ENCODE results near the gene IFT80. TPM values are rescaled to one million over a fixed set of nuclear protein-coding genes. Genes with fewer than 3 reads are reported as not detected.
A peak's percentile ranks its signal among the peaks of the same experiment; 100 is the strongest.

Gene IFT80
- total and polyA plus RNA-seq, 2 experiments from 2014 or later: 13.5 to 43.3 TPM

DNA sequence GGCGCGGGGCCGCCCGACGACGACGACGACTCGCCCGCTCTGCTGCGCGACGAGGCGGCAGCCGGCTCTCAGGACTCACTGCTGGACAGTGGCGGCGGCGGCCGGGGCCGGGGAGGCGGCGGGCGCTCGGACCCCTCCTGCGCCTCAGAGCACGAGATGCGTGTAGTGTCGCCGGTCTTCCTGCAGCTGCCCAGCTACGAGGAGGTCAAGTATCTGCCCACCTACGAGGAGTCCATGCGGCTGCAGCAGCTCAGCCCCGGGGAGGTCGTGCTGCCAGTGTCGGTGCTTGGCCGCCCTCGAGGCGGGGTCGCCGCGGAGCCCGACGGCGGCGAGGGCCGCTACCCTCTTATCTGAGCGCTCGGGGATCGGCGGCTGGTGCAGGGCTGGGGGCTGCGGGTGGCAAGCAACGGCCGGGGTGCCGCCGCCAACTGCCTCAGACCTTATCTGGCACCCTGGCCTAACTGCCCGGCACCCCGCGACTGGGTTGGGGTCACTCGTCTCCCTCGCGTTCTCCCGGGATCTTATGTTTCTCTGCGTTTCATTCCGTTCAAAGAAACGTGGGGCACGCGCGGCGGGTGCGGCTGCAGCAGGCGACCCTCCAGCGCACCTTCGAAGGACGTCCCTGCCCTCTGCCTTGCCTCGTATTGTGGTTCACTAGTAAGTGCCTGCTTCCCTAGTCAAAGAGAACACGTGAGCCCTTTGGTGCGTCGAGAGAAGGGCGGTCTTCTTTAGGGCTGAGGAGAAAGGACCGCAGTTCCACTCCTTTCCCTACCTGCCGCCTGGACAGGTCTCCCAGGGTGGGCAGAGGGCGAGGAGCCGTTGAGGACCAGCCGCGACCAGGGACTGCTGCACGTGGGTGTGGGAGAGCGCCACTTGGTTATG, 172.8 kb downstream of the IFT80 start:
- Histone ChIP-seq H3K9me2 (replicated peaks; ENCODE audit: insufficient read depth) (no peaks in the 10 kb centered on the region), H3K79me2 (no peaks in the 10 kb centered on the region), H3K27me3 (peaks cover 76% of the 10 kb centered on the region), H3K4me2 (peak overlapping the region; percentile 98), H3K4me1 (ENCODE audit: insufficient read depth) (peaks cover 9% of the 10 kb centered on the region), H3K4me3 (no peak overlapping the region), H4K20me1 (ENCODE audit: insufficient read depth, poor library complexity, severe bottlenecking) (no peaks in the 10 kb centered on the region), H3K27ac (no peak overlapping the region), H3K36me3 (replicated peaks; ENCODE audit: insufficient read depth, low read depth) (no peaks in the 10 kb centered on the region), H3K9me3 (ENCODE audit: low read depth) (no peaks in the 10 kb centered on the region), H2AFZ (peak overlapping the region; percentile 24)
- DNase-seq (ENCODE audit: low spot score): peak; percentile 34
- WGBS (ENCODE audit: low lambda C conversion rate, missing lambda C conversion rate): 5% methylated on average over 72 of the region's 87 CpGs
- peak; percentile 10 for TF ChIP-seq EZH2phosphoT487 (IDR thresholded peaks at IDR 0.05; ENCODE audit: low read depth, severe bottlenecking, unreplicated experiment)
- TF ChIP-seq EZH2 (IDR thresholded peaks at IDR 0.05; ENCODE audit: borderline replicate concordance): peak; percentile 66
- TF ChIP-seq, protein P1, sequence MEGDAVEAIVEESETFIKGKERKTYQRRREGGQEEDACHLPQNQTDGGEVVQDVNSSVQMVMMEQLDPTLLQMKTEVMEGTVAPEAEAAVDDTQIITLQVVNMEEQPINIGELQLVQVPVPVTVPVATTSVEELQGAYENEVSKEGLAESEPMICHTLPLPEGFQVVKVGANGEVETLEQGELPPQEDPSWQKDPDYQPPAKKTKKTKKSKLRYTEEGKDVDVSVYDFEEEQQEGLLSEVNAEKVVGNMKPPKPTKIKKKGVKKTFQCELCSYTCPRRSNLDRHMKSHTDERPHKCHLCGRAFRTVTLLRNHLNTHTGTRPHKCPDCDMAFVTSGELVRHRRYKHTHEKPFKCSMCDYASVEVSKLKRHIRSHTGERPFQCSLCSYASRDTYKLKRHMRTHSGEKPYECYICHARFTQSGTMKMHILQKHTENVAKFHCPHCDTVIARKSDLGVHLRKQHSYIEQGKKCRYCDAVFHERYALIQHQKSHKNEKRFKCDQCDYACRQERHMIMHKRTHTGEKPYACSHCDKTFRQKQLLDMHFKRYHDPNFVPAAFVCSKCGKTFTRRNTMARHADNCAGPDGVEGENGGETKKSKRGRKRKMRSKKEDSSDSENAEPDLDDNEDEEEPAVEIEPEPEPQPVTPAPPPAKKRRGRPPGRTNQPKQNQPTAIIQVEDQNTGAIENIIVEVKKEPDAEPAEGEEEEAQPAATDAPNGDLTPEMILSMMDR (IDR thresholded peaks at IDR 0.05; ENCODE audit: poor library complexity): no peak

DNA sequence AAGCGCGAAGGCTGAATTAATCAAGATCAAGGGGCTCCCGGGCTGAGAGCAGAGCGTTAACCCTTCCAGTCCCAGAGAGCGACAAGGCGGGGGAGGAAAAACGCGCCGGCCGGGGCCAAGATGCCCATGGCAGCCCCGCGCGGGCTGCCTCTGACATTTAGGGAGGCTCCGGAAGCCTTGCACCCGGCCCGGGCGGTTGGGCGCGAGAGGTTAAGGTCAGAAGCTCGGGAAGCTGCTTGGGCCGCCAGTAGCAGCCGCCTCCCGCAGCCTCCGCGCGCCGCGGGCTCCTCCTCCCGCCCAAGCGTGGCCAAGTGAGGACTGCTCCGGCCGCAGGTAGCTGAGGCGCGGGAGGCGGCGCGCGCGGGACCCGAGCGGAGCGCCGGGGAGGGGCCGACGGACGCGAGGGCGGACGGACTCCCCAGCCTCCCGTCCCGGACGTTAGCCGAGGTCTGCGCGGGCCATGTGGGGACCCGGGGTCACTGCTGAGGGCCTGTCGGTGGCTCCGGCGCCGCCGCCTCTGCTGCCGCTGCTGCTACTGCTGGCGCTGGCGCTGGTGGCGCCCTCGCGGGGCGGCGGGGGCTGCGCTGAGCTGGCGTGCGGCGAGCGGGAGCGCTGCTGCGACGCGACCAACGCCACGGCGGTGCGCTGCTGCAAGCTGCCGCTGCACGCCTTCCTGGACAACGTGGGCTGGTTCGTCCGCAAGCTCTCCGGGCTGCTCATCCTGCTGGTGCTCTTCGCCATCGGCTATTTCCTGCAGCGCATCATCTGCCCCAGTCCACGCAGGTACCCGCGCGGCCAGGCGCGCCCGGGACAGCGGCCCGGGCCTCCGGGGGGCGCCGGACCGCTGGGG, 173.6 kb downstream of the IFT80 start, which contains the start of gene C3orf80:
C3orf80 (plus strand) TSS at position 247 of the 850 bp plus-strand sequence; CDS start at position 461, 214 bp downstream.
- H3K27me3 ChIP-seq: peaks cover 76% of the 10 kb centered on the region
- H3K4me2 ChIP-seq: peak within 1 kb of the TSS; percentile 98
- no peaks in the 10 kb centered on the region for H3K36me3 ChIP-seq (replicated peaks; ENCODE audit: insufficient read depth, low read depth)
- no peaks in the 10 kb centered on the region for H4K20me1 ChIP-seq (ENCODE audit: insufficient read depth, poor library complexity, severe bottlenecking)
- peak within 1 kb of the TSS; percentile 62 for H3K4me3 ChIP-seq
- H2AFZ ChIP-seq: peak within 1 kb of the TSS; percentile 50
- DNase-seq (ENCODE audit: low spot score): peak; percentile 69
- TF ChIP-seq EZH2 (IDR thresholded peaks at IDR 0.05; ENCODE audit: borderline replicate concordance) (peak; percentile 80), EZH2phosphoT487 (IDR thresholded peaks at IDR 0.05; ENCODE audit: low read depth, severe bottlenecking, unreplicated experiment) (no peak)
- TF ChIP-seq, protein P1 (IDR thresholded peaks at IDR 0.05; ENCODE audit: poor library complexity): peak; percentile 15
- peaks cover 9% of the 10 kb centered on the region for H3K4me1 ChIP-seq (ENCODE audit: insufficient read depth)
- H3K79me2 ChIP-seq: no peaks in the 10 kb centered on the region
- no peak within 1 kb of the TSS for H3K27ac ChIP-seq
- WGBS (ENCODE audit: low lambda C conversion rate, missing lambda C conversion rate): under 1% methylated on average over 74 of the region's 104 CpGs
- no peaks in the 10 kb centered on the region for H3K9me2 ChIP-seq (replicated peaks; ENCODE audit: insufficient read depth)
- no peaks in the 10 kb centered on the region for H3K9me3 ChIP-seq (ENCODE audit: low read depth)

DNA sequence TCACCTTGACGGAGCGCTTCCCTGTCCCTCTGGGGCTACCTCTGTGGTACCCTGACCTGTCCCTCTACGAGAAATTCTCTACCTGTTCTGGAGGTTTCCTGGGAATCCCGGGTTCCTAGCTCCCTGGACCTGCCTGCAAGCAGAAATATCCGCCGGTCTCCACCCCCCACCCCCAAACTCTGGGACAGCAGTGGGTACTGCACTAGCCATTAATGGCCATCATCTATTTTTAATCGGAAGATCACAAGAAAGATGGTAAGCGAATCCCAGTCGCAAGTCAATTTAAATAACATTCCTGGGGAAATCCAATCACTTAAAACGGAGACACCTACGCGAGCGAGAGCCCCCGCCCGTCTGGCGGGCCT, 174.2 kb downstream of the IFT80 start:
- WGBS (ENCODE audit: low lambda C conversion rate, missing lambda C conversion rate): 2% methylated on average over 16 of the region's 16 CpGs
- peak overlapping the region; percentile 50 for H2AFZ ChIP-seq

More for the DNA sequence above, 174.2 kb downstream of the IFT80 start:
- Histone ChIP-seq H3K9me2 (replicated peaks; ENCODE audit: insufficient read depth) (no peaks in the 10 kb centered on the region), H3K27me3 (peaks cover 76% of the 10 kb centered on the region), H3K4me2 (peak overlapping the region; percentile 98), H3K9me3 (ENCODE audit: low read depth) (no peaks in the 10 kb centered on the region), H3K4me1 (ENCODE audit: insufficient read depth) (peaks cover 9% of the 10 kb centered on the region), H3K79me2 (no peaks in the 10 kb centered on the region), H4K20me1 (ENCODE audit: insufficient read depth, poor library complexity, severe bottlenecking) (no peaks in the 10 kb centered on the region), H3K27ac (no peak overlapping the region), H3K36me3 (replicated peaks; ENCODE audit: insufficient read depth, low read depth) (no peaks in the 10 kb centered on the region), H3K4me3 (peak overlapping the region; percentile 62)
- DNase-seq (ENCODE audit: low spot score): no peak
- TF ChIP-seq EZH2phosphoT487 (IDR thresholded peaks at IDR 0.05; ENCODE audit: low read depth, severe bottlenecking, unreplicated experiment): no peak
- TF ChIP-seq, protein P1 (IDR thresholded peaks at IDR 0.05; ENCODE audit: poor library complexity): no peak
- no peak for TF ChIP-seq EZH2 (IDR thresholded peaks at IDR 0.05; ENCODE audit: borderline replicate concordance)
